Esophagus muscularis mucosa (tissue), 3 donors: Measurements from ENCODE around the gene IL7R.

Experiments
- POLR2A ChIP-seq: fragments of 450-650 bp; IDR thresholded peaks from one replicate; pipeline ENCODE4 v1.6.1; 2017; ENCODE audit warnings: antibody characterized with exemption, moderate library complexity, mild to moderate bottlenecking, low read depth
- TF ChIP-seq, protein P1 (sequence below), 3 experiments: fragments of 200-600 bp in 2 of 3; fragments of 450-650 bp in 1 of 3; sonication (generic) in 2 of 3; IDR thresholded peaks; one replicate each; pipeline ENCODE4 v1.5.1; 2017 to 2019; ENCODE audit warnings: antibody characterized with exemption in 3 of 3, mild to moderate bottlenecking in 2 of 3, moderate library complexity in 1 of 3

DNA sequence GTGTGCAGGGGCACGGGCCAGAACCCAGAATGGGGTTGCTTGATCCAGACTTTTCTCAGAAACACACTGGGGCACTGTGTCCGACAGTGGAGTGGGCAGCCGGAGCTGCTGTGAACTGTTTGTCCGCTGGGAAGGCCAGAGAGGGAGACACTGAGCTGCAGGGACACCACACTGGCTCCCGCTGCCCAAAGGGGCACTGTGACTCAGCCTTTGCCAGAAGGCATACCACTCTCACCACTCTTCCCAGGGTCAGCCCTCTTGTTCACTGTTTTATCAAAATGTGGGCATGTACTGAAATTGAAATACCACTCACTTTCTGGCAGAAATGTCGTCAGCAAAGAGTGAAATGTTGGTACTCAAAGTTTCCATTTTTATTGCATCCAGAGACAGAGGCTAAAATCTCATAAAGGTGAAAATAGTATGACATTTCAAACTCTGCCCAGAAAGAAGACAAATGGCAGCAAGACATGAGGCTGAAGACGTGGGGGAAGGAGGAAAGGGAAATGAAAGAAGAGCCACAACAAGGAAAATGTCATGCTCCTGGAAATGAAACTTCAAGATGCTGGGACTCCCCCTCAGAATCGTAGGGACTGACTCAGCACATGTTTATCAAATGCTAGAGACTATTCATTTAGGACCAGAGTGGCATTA, 4.5 kb upstream of the IL7R start:
- no peak for TF ChIP-seq POLR2A
- TF ChIP-seq, protein P1, sequence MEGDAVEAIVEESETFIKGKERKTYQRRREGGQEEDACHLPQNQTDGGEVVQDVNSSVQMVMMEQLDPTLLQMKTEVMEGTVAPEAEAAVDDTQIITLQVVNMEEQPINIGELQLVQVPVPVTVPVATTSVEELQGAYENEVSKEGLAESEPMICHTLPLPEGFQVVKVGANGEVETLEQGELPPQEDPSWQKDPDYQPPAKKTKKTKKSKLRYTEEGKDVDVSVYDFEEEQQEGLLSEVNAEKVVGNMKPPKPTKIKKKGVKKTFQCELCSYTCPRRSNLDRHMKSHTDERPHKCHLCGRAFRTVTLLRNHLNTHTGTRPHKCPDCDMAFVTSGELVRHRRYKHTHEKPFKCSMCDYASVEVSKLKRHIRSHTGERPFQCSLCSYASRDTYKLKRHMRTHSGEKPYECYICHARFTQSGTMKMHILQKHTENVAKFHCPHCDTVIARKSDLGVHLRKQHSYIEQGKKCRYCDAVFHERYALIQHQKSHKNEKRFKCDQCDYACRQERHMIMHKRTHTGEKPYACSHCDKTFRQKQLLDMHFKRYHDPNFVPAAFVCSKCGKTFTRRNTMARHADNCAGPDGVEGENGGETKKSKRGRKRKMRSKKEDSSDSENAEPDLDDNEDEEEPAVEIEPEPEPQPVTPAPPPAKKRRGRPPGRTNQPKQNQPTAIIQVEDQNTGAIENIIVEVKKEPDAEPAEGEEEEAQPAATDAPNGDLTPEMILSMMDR (IDR thresholded peaks at IDR 0.05) = no peak
